HepG2 (cell line): ENCODE data around the gene PLK4. TPM values are rescaled to one million over a fixed set of nuclear protein-coding genes. Genes with fewer than 3 reads are reported as not detected.

Experiments used
- ATF7-NPFF ChIP-seq: sonication (generic); formaldehyde crosslinking; IDR thresholded peaks from 2 replicates; pipeline ENCODE4 v1.8.1; 2023; ENCODE audit warnings: mild to moderate bottlenecking, low read depth, missing genetic modification reagents, moderate library complexity
- BRD4 ChIP-seq: sonication (generic); formaldehyde crosslinking; IDR thresholded peaks from 2 replicates; pipeline ENCODE4 v1.4.0; 2020; ENCODE audit warnings: missing genetic modification reagents
- CBX2 ChIP-seq, 2 experiments: fragments of 200-600 bp in 1 of 2; sonication (generic); formaldehyde crosslinking in 1 of 2; IDR thresholded peaks; 2 replicates each; pipeline versions ENCODE4 v1.7.0 to v1.8.1; 2018 to 2022; ENCODE audit warnings: low read depth in 2 of 2, low read length in 1 of 2, mild to moderate bottlenecking in 1 of 2, missing genetic modification reagents in 1 of 2
- DMAP1 ChIP-seq: IDR thresholded peaks from 2 replicates; pipeline ENCODE4 v1.6.1; 2016
- EED ChIP-seq: sonication (generic); formaldehyde crosslinking; IDR thresholded peaks from 2 replicates; pipeline ENCODE4 v1.5.0; 2020; ENCODE audit warnings: mild to moderate bottlenecking, missing genetic modification reagents
- ELK4 ChIP-seq: sonication (generic); formaldehyde crosslinking; IDR thresholded peaks from 2 replicates; pipeline ENCODE4 v1.9.0; 2021; ENCODE audit warnings: missing genetic modification reagents, borderline replicate concordance
- HOXA7 ChIP-seq: sonication (generic); formaldehyde crosslinking; IDR thresholded peaks from 2 replicates; pipeline ENCODE4 v1.8.1; 2022; ENCODE audit warnings: mild to moderate bottlenecking, missing genetic modification reagents, moderate library complexity
- MXI1 ChIP-seq: IDR thresholded peaks from 3 replicates; pipeline ENCODE4 v1.6.1; 2012; ENCODE audit warnings: low read depth, low read length, inconsistent platforms, borderline replicate concordance
- NFIC ChIP-seq: IDR thresholded peaks from 2 replicates; pipeline ENCODE4 v1.6.1; 2012; ENCODE audit warnings: mild to moderate bottlenecking, low read length, inconsistent platforms
- RXRB ChIP-seq: IDR thresholded peaks from 2 replicates; pipeline ENCODE4 v1.6.1; 2016; ENCODE audit warnings: borderline replicate concordance, missing genetic modification reagents, missing compliant biosample characterization
- SAP130 ChIP-seq: IDR thresholded peaks from 2 replicates; pipeline ENCODE4 v1.6.1; 2016; ENCODE audit warnings: low read depth
- TP53 ChIP-seq: sonication (generic); formaldehyde crosslinking; conservative IDR thresholded peaks from 2 replicates; pipeline ENCODE4 v1.4.0; 2020; ENCODE audit warnings: missing genetic modification reagents
- TRIM24 ChIP-seq: sonication (generic); formaldehyde crosslinking; IDR thresholded peaks from 2 replicates; pipeline ENCODE4 v1.8.0; 2022; ENCODE audit warnings: mild to moderate bottlenecking, missing genetic modification reagents
- YY1 ChIP-seq: IDR thresholded peaks from 2 replicates; pipeline ENCODE4 v1.6.1; 2011; ENCODE audit warnings: low read length, low read depth, moderate library complexity, mild to moderate bottlenecking; ENCODE audit not compliant: insufficient read depth, insufficient replicate concordance
- ZBTB26 ChIP-seq: IDR thresholded peaks from 2 replicates; pipeline ENCODE4 v1.6.1; 2016; ENCODE audit warnings: missing compliant biosample characterization, missing genetic modification reagents, borderline replicate concordance
- ZFP36 ChIP-seq: fragments of 150-350 bp; IDR thresholded peaks from 2 replicates; pipeline ENCODE4 v1.6.1; 2018; ENCODE audit warnings: borderline replicate concordance, low read length, low read depth; ENCODE audit not compliant: partially characterized antibody
- ZNF614 ChIP-seq: IDR thresholded peaks from 2 replicates; pipeline ENCODE4 v1.6.1; 2018; ENCODE audit warnings: missing biosample characterization, missing genetic modification reagents, inconsistent platforms, borderline replicate concordance
- ZNF670 ChIP-seq: sonication (generic); formaldehyde crosslinking; IDR thresholded peaks from 2 replicates; pipeline ENCODE4 v1.8.0; 2022; ENCODE audit warnings: mild to moderate bottlenecking, missing genetic modification reagents, borderline replicate concordance
- ZNF776 ChIP-seq: sonication (generic); formaldehyde crosslinking; IDR thresholded peaks from 2 replicates; pipeline ENCODE4 v1.4.0; 2020; ENCODE audit warnings: mild to moderate bottlenecking, missing genetic modification reagents
- polyA plus RNA-seq, 8 experiments: library from polyadenylated mRNA; depleted of rRNA in 3 of 8; stranded (reverse) in 7 of 8; unstranded in 1 of 8; fragments of >200 nt; fragmentation: Illumina TruSeq in 4 of 8; extraction: Trizol in 4 of 8; gene quantifications; 2 replicates each; pipeline versions ENCODE4 v1.2.1 to v1.2.3, GENCODE V29; 2011 to 2016; ENCODE audit warnings: low read depth in 4 of 8, missing spikeins in 1 of 8, mixed read lengths in 1 of 8; ENCODE audit not compliant: insufficient read depth in 1 of 8
- total RNA-seq, 5 experiments: library from RNA; depleted of rRNA; stranded (reverse); fragments of >200 nt; fragmentation: Illumina TruSeq; extraction: Trizol; gene quantifications; 2 replicates each; pipeline ENCODE4 v1.2.3, GENCODE V29; 2016; ENCODE audit warnings: low read depth in 1 of 5
- TF ChIP-seq, protein P1 (sequence below): sonication (generic); formaldehyde crosslinking; IDR thresholded peaks from 2 replicates; pipeline ENCODE4 v1.8.1; 2023; ENCODE audit warnings: mild to moderate bottlenecking, missing genetic modification reagents, borderline replicate concordance
- TF ChIP-seq, protein P2 (sequence below): IDR thresholded peaks from 2 replicates; pipeline ENCODE4 v1.6.1; 2016; ENCODE audit warnings: missing compliant biosample characterization, missing genetic modification reagents, borderline replicate concordance
- TF ChIP-seq, protein P3 (sequence below): sonication (generic); formaldehyde crosslinking; IDR thresholded peaks from 2 replicates; pipeline ENCODE4 v1.4.0; 2020; ENCODE audit warnings: mild to moderate bottlenecking, missing genetic modification reagents

Gene PLK4
- total and polyA plus RNA-seq, 2 of the 13 experiments (the other 11 are each of a cell fraction or from before 2014, with no cell fraction given), result 22.4 to 46.1 TPM

DNA sequence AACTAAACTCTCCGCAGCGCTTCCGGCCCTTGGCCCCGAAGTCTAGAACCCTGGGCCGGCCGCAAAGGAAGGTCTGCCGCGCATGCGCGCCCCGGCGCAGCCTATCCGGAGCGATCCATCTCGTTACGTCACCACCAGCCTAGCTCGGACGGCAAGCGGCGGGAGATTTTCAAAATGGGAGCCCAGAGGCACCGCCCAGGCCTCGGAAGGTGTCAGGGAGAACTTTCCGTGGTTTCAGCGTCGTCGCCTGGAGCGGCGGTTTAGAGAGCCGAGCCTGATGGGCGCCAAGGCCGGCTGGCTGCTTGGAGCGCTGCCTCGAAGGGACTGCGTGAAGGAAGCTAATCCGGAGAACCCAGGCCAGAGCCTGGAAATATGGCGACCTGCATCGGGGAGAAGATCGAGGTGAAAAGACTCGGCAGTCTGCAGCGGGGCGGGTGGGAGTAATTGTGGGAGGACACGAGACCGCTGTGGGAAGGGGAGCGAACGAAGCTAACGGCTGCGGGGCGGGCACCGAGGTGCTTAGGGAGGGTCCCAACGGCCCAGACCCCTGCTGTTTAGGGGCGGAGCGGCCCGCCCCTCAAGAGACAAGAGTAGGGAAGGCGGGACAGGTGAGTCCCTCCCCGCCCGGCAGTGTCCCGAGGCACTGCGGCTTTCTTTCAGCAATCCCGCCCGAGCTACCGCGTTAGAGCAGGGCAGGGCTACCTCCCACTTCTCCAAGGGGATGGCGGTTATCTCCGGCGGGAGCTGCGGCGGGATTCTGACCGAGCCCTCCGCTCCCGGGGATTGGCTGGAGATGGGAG lies at the start of gene PLK4 (continued):
- TF ChIP-seq TRIM24 (CRISPR knock-in tag) (no peak), YY1 (peak; percentile 89), EED (CRISPR knock-in tag) (peak; percentile 76; the same call in 1 of the 2 replicates), SAP130 (peak; percentile 99), ZBTB26 (CRISPR knock-in tag) (peak; percentile 60; the same call in 1 of the 2 replicates), ZNF776 (CRISPR knock-in tag) (peak; percentile 68; the same call in 1 of the 2 replicates), BRD4 (peak; percentile 29; the same call in 1 of the 2 replicates), ELK4 (CRISPR knock-in tag) (no peak), ZFP36 (no peak), ZNF670 (CRISPR knock-in tag) (0 out of 2 replicates have a peak, but pooled peaks have one; percentile 26), RXRB (CRISPR knock-in tag) (peak; percentile 43; the same call in 1 of the 2 replicates), ZNF614 (peak; percentile 74; the same call in 1 of the 2 replicates), DMAP1 (CRISPR knock-in tag) (peak; percentile 95; the same call in 1 of the 2 replicates), HOXA7 (CRISPR knock-in tag) (no peak), ATF7-NPFF (CRISPR knock-in tag) (peak; percentile 78), MXI1 (peak; percentile 88; the same call in 1 of the 3 replicates), NFIC (no peak), TP53 (CRISPR knock-in tag) (0 out of 2 replicates have a peak, but pooled peaks have one; percentile 74), CBX2 (IDR thresholded peaks at IDR 0.05; ENCODE audit: low read depth, low read length) (no peak), CBX2 (CRISPR knock-in tag; IDR thresholded peaks at IDR 0.05; ENCODE audit: low read depth) (no peak)
- TF ChIP-seq, protein P1, sequence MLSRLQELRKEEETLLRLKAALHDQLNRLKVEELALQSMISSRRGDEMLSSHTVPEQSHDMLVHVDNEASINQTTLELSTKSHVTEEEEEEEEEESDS (CRISPR knock-in tag), result peak; percentile 92
- TF ChIP-seq, protein P2, sequence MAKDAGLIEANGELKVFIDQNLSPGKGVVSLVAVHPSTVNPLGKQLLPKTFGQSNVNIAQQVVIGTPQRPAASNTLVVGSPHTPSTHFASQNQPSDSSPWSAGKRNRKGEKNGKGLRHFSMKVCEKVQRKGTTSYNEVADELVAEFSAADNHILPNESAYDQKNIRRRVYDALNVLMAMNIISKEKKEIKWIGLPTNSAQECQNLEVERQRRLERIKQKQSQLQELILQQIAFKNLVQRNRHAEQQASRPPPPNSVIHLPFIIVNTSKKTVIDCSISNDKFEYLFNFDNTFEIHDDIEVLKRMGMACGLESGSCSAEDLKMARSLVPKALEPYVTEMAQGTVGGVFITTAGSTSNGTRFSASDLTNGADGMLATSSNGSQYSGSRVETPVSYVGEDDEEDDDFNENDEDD (CRISPR knock-in tag), result peak; percentile 96
- TF ChIP-seq, protein P3, sequence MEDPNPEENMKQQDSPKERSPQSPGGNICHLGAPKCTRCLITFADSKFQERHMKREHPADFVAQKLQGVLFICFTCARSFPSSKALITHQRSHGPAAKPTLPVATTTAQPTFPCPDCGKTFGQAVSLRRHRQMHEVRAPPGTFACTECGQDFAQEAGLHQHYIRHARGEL (CRISPR knock-in tag), result no peak
